ENCODE data around the gene SCEL.
A peak's percentile ranks its signal among the peaks of the same experiment; 100 is the strongest.

The SCEL gene

DNA sequence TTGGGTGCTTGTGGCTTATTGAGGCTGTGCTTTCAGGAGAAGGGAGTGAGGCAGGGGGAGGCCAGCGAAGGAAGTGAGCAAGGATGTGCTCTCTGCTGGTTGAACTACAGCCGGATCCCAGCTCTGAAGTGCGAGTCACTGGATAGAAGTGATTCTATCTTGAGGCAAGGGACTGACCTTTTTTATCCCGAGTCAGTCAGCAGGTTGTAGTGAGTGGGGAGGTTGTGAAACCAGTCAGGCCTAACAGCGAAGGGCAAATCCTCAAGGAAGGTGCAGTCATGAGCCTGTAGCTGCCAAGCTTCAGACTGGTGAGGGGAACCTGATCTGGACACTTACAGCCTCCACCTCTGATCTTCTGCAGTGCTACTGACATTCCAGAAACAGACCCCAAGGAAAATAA lies 18.6 kb downstream of the SCEL start:
- Histone ChIP-seq H3K18ac (ENCODE audit: low read length) (no peak overlapping the region), H3K4me1 (ENCODE audit: control insufficient read depth, low read depth, low read length) (no peaks in the 10 kb centered on the region), H3K56ac (ENCODE audit: low read length) (no peak overlapping the region), H2BK15ac (replicated peaks; ENCODE audit: low read depth) (no peak overlapping the region), H3K79me2 (ENCODE audit: control insufficient read depth, insufficient read depth, low read length) (no peaks in the 10 kb centered on the region), H3K23ac (ENCODE audit: low read length) (no peak overlapping the region), H3K9ac (ENCODE audit: low read length) (no peak overlapping the region), H3K4me2 (ENCODE audit: low read length) (no peak overlapping the region), H2BK5ac (ENCODE audit: low read length) (no peak overlapping the region), H3K27ac (ENCODE audit: low read depth, low read length) (no peak overlapping the region), H3K79me1 (ENCODE audit: low read length) (no peaks in the 10 kb centered on the region), H3K27me3 (ENCODE audit: insufficient read depth, low read length, poor library complexity) (no peaks in the 10 kb centered on the region), H3K4me3 (ENCODE audit: low read length) (no peak overlapping the region), H2BK120ac (ENCODE audit: low read depth, low read length) (no peak overlapping the region), H3K36me3 (ENCODE audit: control insufficient read depth, insufficient read depth, low read length) (no peaks in the 10 kb centered on the region), H4K5ac (ENCODE audit: low read length) (no peak overlapping the region), H3K4ac (ENCODE audit: low read depth, low read length) (no peak overlapping the region), H2AK5ac (ENCODE audit: low read length) (no peak overlapping the region), H4K8ac (ENCODE audit: low read depth, low read length) (no peak overlapping the region)
- no CpG with 5 or more reads among the region's 5 CpGs for WGBS (ENCODE audit: extremely low coverage, insufficient coverage, low lambda C conversion rate)
- no peak for DNase-seq

DNA sequence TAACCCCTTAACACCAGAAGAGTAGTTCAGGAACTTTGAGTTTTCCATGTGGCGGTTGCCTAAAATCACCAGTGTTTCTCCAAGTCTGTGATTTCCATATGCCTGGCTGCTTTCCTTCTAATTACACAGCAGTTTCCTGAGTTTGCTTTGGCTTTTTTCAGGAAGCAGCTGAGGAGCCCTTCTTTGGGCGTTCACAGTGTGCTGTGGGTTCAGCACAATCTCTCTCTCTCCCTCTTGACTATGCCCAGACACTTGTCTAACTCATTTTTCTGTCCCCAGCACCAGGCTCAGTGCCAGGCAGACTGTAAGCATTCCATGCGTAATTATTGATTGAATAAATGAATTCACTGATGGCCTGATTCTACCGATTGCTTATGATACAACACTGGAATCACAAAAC lies 19.7 kb downstream of the SCEL start:
- H3K18ac ChIP-seq (ENCODE audit: low read length): no peak overlapping the region
- no peak for DNase-seq
- WGBS (ENCODE audit: extremely low coverage, insufficient coverage, low lambda C conversion rate): no CpG with 5 or more reads among the region's 4 CpGs

DNA sequence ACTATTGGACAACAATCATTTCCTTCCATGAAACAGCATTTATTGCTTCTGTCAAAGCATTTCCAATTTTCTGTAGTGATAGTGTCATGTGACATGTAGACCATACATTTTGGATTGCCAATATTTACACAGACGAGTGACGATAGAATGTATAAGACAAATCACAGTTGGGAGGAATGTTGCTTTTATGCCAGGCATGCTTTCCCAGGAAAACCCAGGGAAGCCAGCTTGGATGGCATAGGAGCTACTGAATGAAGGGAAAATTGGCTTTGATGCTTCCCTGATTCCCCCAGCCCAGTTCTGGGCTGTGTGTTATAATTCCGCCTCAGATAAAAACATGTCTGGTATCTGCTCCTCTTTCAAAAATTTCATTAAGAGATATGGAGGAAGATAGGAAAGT lies 22.5 kb downstream of the SCEL start:
- no peak for DNase-seq
- H2AK5ac ChIP-seq (ENCODE audit: low read length): no peak overlapping the region
- H3K4me3 ChIP-seq (ENCODE audit: low read length): no peak overlapping the region
- no peak overlapping the region for H3K27ac ChIP-seq (ENCODE audit: low read depth, low read length)
- H3K4ac ChIP-seq (ENCODE audit: low read depth, low read length): no peak overlapping the region
- H3K23ac ChIP-seq (ENCODE audit: low read length): no peak overlapping the region
- H3K36me3 ChIP-seq (ENCODE audit: control insufficient read depth, insufficient read depth, low read length): no peaks in the 10 kb centered on the region
- no peak overlapping the region for H3K18ac ChIP-seq (ENCODE audit: low read length)
- H3K79me1 ChIP-seq (ENCODE audit: low read length): no peaks in the 10 kb centered on the region
- no peaks in the 10 kb centered on the region for H3K4me1 ChIP-seq (ENCODE audit: control insufficient read depth, low read depth, low read length)
- H2BK15ac ChIP-seq (replicated peaks; ENCODE audit: low read depth): no peak overlapping the region
- H4K5ac ChIP-seq (ENCODE audit: low read length): no peak overlapping the region
- H3K9ac ChIP-seq (ENCODE audit: low read length): no peak overlapping the region
- H3K79me2 ChIP-seq (ENCODE audit: control insufficient read depth, insufficient read depth, low read length): no peaks in the 10 kb centered on the region
- WGBS (ENCODE audit: extremely low coverage, insufficient coverage, low lambda C conversion rate): no CpG with 5 or more reads among the region's 3 CpGs
- no peaks in the 10 kb centered on the region for H3K27me3 ChIP-seq (ENCODE audit: insufficient read depth, low read length, poor library complexity)
- no peak overlapping the region for H3K56ac ChIP-seq (ENCODE audit: low read length)
- H2BK5ac ChIP-seq (ENCODE audit: low read length): no peak overlapping the region
- no peak overlapping the region for H3K4me2 ChIP-seq (ENCODE audit: low read length)
- H2BK120ac ChIP-seq (ENCODE audit: low read depth, low read length): no peak overlapping the region
- no peak overlapping the region for H4K8ac ChIP-seq (ENCODE audit: low read depth, low read length)

More for the DNA sequence above, 19.7 kb downstream of the SCEL start:
- Histone ChIP-seq H3K79me2 (ENCODE audit: control insufficient read depth, insufficient read depth, low read length) (no peaks in the 10 kb centered on the region), H2AK5ac (ENCODE audit: low read length) (no peak overlapping the region), H3K27me3 (ENCODE audit: insufficient read depth, low read length, poor library complexity) (no peaks in the 10 kb centered on the region), H4K8ac (ENCODE audit: low read depth, low read length) (no peak overlapping the region), H3K56ac (ENCODE audit: low read length) (no peak overlapping the region), H3K79me1 (ENCODE audit: low read length) (no peaks in the 10 kb centered on the region), H2BK15ac (replicated peaks; ENCODE audit: low read depth) (no peak overlapping the region), H3K4me2 (ENCODE audit: low read length) (no peak overlapping the region), H3K27ac (ENCODE audit: low read depth, low read length) (no peak overlapping the region), H3K4ac (ENCODE audit: low read depth, low read length) (no peak overlapping the region), H4K5ac (ENCODE audit: low read length) (no peak overlapping the region), H3K4me3 (ENCODE audit: low read length) (no peak overlapping the region), H2BK5ac (ENCODE audit: low read length) (no peak overlapping the region), H3K36me3 (ENCODE audit: control insufficient read depth, insufficient read depth, low read length) (no peaks in the 10 kb centered on the region), H3K23ac (ENCODE audit: low read length) (no peak overlapping the region), H2BK120ac (ENCODE audit: low read depth, low read length) (no peak overlapping the region), H3K9ac (ENCODE audit: low read length) (no peak overlapping the region), H3K4me1 (ENCODE audit: control insufficient read depth, low read depth, low read length) (no peaks in the 10 kb centered on the region)

DNA sequence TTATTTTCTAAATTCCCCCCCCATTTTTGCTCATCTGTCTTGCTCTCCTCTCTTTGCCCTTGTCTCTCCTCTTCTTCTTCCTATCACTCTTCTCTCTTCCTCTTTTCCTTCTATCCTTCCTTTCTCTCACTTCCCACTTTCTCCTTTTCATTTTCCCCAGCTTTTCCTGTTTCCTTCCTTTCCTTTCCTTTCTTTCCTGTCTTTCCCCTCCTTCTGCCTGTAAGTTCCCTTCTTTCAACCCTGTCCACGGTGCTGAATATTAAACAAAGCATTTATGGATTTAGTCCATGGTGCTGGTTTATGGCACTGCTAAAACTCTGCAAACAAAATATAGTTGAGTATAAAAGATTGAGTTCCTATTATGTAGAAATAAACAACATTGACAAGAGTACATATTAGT lies 27.6 kb downstream of the SCEL start:
- no peak overlapping the region for H2BK120ac ChIP-seq (ENCODE audit: low read depth, low read length)
- no peak overlapping the region for H3K27ac ChIP-seq (ENCODE audit: low read depth, low read length)
- H2AK5ac ChIP-seq (ENCODE audit: low read length): no peak overlapping the region
- no peak overlapping the region for H4K8ac ChIP-seq (ENCODE audit: low read depth, low read length)
- H3K27me3 ChIP-seq (ENCODE audit: insufficient read depth, low read length, poor library complexity): no peaks in the 10 kb centered on the region
- H3K23ac ChIP-seq (ENCODE audit: low read length): no peak overlapping the region
- WGBS (ENCODE audit: extremely low coverage, insufficient coverage, low lambda C conversion rate): no CpG with 5 or more reads among the region's 1 CpG
- H3K4me1 ChIP-seq (ENCODE audit: control insufficient read depth, low read depth, low read length): no peaks in the 10 kb centered on the region
- no peak overlapping the region for H3K56ac ChIP-seq (ENCODE audit: low read length)
- no peak overlapping the region for H3K9ac ChIP-seq (ENCODE audit: low read length)
- no peak overlapping the region for H3K4me3 ChIP-seq (ENCODE audit: low read length)
- no peak overlapping the region for H2BK15ac ChIP-seq (replicated peaks; ENCODE audit: low read depth)
- H3K36me3 ChIP-seq (ENCODE audit: control insufficient read depth, insufficient read depth, low read length): no peaks in the 10 kb centered on the region
- no peak overlapping the region for H3K4ac ChIP-seq (ENCODE audit: low read depth, low read length)
- H3K79me2 ChIP-seq (ENCODE audit: control insufficient read depth, insufficient read depth, low read length): no peaks in the 10 kb centered on the region
- H3K18ac ChIP-seq (ENCODE audit: low read length): no peak overlapping the region
- no peak overlapping the region for H4K5ac ChIP-seq (ENCODE audit: low read length)
- no peak for DNase-seq
- H3K79me1 ChIP-seq (ENCODE audit: low read length): no peaks in the 10 kb centered on the region
- no peak overlapping the region for H2BK5ac ChIP-seq (ENCODE audit: low read length)
- H3K4me2 ChIP-seq (ENCODE audit: low read length): no peak overlapping the region

DNA sequence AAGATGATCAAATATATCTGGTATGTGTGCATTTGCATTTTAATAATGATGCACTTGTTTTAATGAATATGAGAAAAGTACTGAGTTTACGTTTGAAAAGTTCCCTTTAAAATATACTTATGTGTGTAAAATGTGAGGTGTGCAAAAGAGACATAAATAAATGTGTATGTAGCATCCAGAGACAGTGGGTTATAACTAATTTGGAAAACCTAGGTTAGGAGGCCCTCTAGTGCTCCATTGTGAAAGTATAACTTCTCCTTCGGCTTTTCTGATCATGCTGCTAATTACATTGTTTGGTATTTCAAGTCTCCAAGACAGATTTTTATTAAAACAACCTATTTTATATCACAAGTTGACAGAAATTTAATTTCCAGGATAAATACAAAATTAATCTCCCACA lies 30.1 kb downstream of the SCEL start:
- Histone ChIP-seq H4K8ac (ENCODE audit: low read depth, low read length) (no peak overlapping the region), H2BK120ac (ENCODE audit: low read depth, low read length) (no peak overlapping the region), H3K4me1 (ENCODE audit: control insufficient read depth, low read depth, low read length) (no peaks in the 10 kb centered on the region), H3K79me1 (ENCODE audit: low read length) (no peaks in the 10 kb centered on the region), H2BK5ac (ENCODE audit: low read length) (no peak overlapping the region), H3K27ac (ENCODE audit: low read depth, low read length) (no peak overlapping the region), H3K36me3 (ENCODE audit: control insufficient read depth, insufficient read depth, low read length) (no peaks in the 10 kb centered on the region), H3K4me2 (ENCODE audit: low read length) (no peak overlapping the region), H3K4me3 (ENCODE audit: low read length) (no peak overlapping the region), H3K18ac (ENCODE audit: low read length) (no peak overlapping the region), H3K27me3 (ENCODE audit: insufficient read depth, low read length, poor library complexity) (no peaks in the 10 kb centered on the region), H2AK5ac (ENCODE audit: low read length) (no peak overlapping the region), H3K23ac (ENCODE audit: low read length) (no peak overlapping the region), H3K56ac (ENCODE audit: low read length) (no peak overlapping the region), H3K4ac (ENCODE audit: low read depth, low read length) (no peak overlapping the region), H3K9ac (ENCODE audit: low read length) (no peak overlapping the region), H2BK15ac (replicated peaks; ENCODE audit: low read depth) (no peak overlapping the region), H4K5ac (ENCODE audit: low read length) (no peak overlapping the region), H3K79me2 (ENCODE audit: control insufficient read depth, insufficient read depth, low read length) (no peaks in the 10 kb centered on the region)
- DNase-seq: peak; percentile 40
- no CpG with 5 or more reads among the region's 2 CpGs for WGBS (ENCODE audit: extremely low coverage, insufficient coverage, low lambda C conversion rate)

DNA sequence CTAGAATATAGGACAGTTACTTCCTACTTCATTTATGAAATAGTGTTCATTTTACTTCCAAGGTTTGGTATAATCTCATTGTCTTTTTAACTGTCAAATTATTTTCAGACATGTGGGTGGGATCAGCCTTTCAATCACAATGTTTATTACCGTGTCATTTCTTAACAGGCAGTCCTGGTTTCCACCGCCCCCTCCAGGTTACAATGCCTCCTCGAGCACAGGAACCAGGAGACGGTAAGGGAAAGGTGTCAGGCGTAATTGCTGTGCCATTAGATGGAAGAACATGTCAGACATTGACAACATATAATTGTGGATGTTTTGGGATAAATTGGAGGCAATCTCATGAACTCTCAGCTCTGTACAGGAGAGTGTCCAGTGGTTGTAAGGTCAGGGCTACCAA lies 36.5 kb downstream of the SCEL start:
- H2BK15ac ChIP-seq (replicated peaks; ENCODE audit: low read depth): no peak overlapping the region
- no peak overlapping the region for H3K23ac ChIP-seq (ENCODE audit: low read length)
- no peak overlapping the region for H4K8ac ChIP-seq (ENCODE audit: low read depth, low read length)
- no CpG with 5 or more reads among the region's 5 CpGs for WGBS (ENCODE audit: extremely low coverage, insufficient coverage, low lambda C conversion rate)
- H3K4ac ChIP-seq (ENCODE audit: low read depth, low read length): no peak overlapping the region
- H3K18ac ChIP-seq (ENCODE audit: low read length): no peak overlapping the region
- H3K36me3 ChIP-seq (ENCODE audit: control insufficient read depth, insufficient read depth, low read length): no peaks in the 10 kb centered on the region
- H3K27ac ChIP-seq (ENCODE audit: low read depth, low read length): no peak overlapping the region
- no peak overlapping the region for H2BK120ac ChIP-seq (ENCODE audit: low read depth, low read length)
- no peaks in the 10 kb centered on the region for H3K79me2 ChIP-seq (ENCODE audit: control insufficient read depth, insufficient read depth, low read length)
- H3K79me1 ChIP-seq (ENCODE audit: low read length): no peaks in the 10 kb centered on the region
- no peak overlapping the region for H3K4me3 ChIP-seq (ENCODE audit: low read length)
- peak; percentile 13 for DNase-seq
- no peak overlapping the region for H3K56ac ChIP-seq (ENCODE audit: low read length)
- H4K5ac ChIP-seq (ENCODE audit: low read length): no peak overlapping the region
- H2AK5ac ChIP-seq (ENCODE audit: low read length): no peak overlapping the region
- no peak overlapping the region for H3K9ac ChIP-seq (ENCODE audit: low read length)
- H3K4me1 ChIP-seq (ENCODE audit: control insufficient read depth, low read depth, low read length): no peaks in the 10 kb centered on the region
- H3K4me2 ChIP-seq (ENCODE audit: low read length): no peak overlapping the region
- H2BK5ac ChIP-seq (ENCODE audit: low read length): no peak overlapping the region
- no peaks in the 10 kb centered on the region for H3K27me3 ChIP-seq (ENCODE audit: insufficient read depth, low read length, poor library complexity)

Data from mesendoderm (in vitro differentiated cells).